ENCODE data around the gene PDHX. TPM values are rescaled to one million over a fixed set of nuclear protein-coding genes. Genes with fewer than 3 reads are reported as not detected.

PDHX gene
- total and polyA plus RNA-seq, 11 donors = 74.0 to 204 (median 127) TPM

- no peaks in the 10 kb centered on the region for H3K27me3 ChIP-seq
- intact Hi-C loops (cut with DNase I) = no loop called here
- no peak overlapping the region for H3K4me3 ChIP-seq
- H3K9me3 ChIP-seq = no peaks in the 10 kb centered on the region
- DNase-seq (no peak), ATAC-seq (no peak)
- H3K36me3 ChIP-seq = peaks cover 0 to 67% (median 37%) of the 10 kb centered on the region in 9 donors
- no peak for TF ChIP-seq POLR2A (IDR thresholded peaks at IDR 0.05)
- WGBS, 4 donors = 59 to 84% (median 68%) methylated on average over 3 of the region's 3 CpGs
- peaks cover 0 to 14% (median 2%) of the 10 kb centered on the region in 12 donors for H3K4me1 ChIP-seq
- H3K27ac ChIP-seq = no peak overlapping the region
These were observed 48.4 kb downstream of the PDHX start for GRCh38 chr11:34964610-34965331.

GRCh38 chr11:34968862-34969261 lies 52.4 kb downstream of the PDHX start:
- H3K27me3 ChIP-seq = no peaks in the 10 kb centered on the region
- peaks cover 0 to 81% (median 53%) of the 10 kb centered on the region in 9 donors for H3K36me3 ChIP-seq
- intact Hi-C loops (cut with DNase I) = no loop called here
- WGBS, 4 donors = 96 to 98% (median 97%) methylated on average over 4 of the region's 4 CpGs
- no peaks in the 10 kb centered on the region for H3K9me3 ChIP-seq
- peaks cover 0 to 6% (median 0%) of the 10 kb centered on the region in 12 donors for H3K4me1 ChIP-seq
- no peak overlapping the region for H3K27ac ChIP-seq
- DNase-seq = no peak
- H3K4me3 ChIP-seq = no peak overlapping the region
- no peak for ATAC-seq
- TF ChIP-seq CTCF (IDR thresholded peaks at IDR 0.05) (no peak), POLR2A (IDR thresholded peaks at IDR 0.05) (no peak)

DNA sequence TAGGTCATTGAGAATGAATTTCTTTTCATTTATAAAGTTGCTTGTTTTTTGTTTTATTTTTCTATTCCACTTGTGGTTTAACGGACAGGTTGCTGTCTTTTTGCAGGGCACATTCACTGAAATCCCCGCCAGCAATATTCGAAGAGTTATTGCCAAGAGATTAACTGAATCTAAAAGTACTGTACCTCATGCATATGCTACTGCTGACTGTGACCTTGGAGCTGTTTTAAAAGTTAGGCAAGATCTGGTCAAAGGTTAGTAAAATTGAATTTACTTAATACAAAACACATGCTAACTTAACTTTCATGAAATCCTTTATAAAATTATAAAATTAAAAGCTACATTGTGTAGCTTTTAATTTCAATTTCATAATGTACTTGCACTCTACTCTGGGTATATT lies 53.6 kb downstream of the PDHX start:
- Histone ChIP-seq H3K27me3 (no peaks in the 10 kb centered on the region), H3K9me3 (no peaks in the 10 kb centered on the region), H3K27ac (peak overlapping the region in 3 of 12 donors; percentile 12 to 24 (median 21)), H3K4me1 (peaks cover 0 to 6% (median 0%) of the 10 kb centered on the region in 12 donors), H3K36me3 (peaks cover 0 to 86% (median 50%) of the 10 kb centered on the region in 9 donors), H3K4me3 (no peak overlapping the region)
- 49 to 69% (median 55%) methylated on average over 3 of the region's 3 CpGs for WGBS, 4 donors
- TF ChIP-seq CTCF (IDR thresholded peaks at IDR 0.05) (no peak), POLR2A (IDR thresholded peaks at IDR 0.05) (no peak)
- ATAC-seq (peak in 1 of 4 donors; percentile 54), DNase-seq (no peak)
- intact Hi-C loops (cut with DNase I) = no loop called here

DNA sequence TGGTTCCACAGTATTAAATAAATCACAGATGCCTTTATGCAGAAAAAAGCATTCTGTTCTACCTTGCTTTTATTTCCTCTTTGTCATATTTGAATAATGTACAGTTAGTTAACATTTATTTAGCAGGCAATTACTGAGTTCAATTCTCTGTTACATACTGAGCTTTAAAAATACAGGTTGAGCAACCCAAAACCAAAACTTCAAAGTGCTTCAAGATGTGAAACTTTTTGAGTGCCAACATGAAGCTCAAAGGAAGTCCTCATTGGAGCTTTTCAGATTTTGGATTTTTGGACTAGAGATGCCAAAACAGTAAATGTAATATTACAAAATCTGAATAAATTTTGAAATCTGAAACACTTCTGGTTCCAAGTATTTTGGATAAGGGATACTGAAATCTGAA lies 54.1 kb downstream of the PDHX start:
- Histone ChIP-seq H3K9me3 (no peaks in the 10 kb centered on the region), H3K27ac (peak overlapping the region in 3 of 12 donors; percentile 12 to 24 (median 21)), H3K36me3 (peaks cover 0 to 87% (median 46%) of the 10 kb centered on the region in 9 donors), H3K4me1 (peaks cover 0 to 6% (median 0%) of the 10 kb centered on the region in 12 donors), H3K4me3 (no peak overlapping the region), H3K27me3 (no peaks in the 10 kb centered on the region)
- TF ChIP-seq POLR2A (IDR thresholded peaks at IDR 0.05) = no peak
- no peak for ATAC-seq
- intact Hi-C loops (cut with DNase I) = no loop called here
- DNase-seq = no peak

DNA sequence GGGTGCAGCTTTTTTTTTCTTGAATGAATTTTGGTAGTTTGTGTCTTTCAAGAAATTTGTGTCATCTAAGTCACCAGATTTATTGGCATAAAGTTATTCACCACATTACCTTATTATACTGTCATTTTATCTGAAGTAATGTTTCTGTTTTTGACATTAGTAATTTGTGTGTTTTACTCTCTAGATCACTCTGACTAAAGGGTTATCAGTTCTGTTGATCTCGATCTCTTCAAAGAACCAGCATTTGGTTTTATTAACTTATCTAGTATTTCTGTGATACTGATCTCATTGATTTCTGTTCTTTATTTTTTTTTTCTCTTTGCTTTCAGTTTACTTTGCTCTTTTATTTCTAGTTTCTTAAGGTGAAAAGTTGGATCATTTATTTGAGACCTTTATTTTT lies 55.5 kb downstream of the PDHX start:
- DNase-seq (no peak), ATAC-seq (no peak)
- WGBS, 4 donors = 94 to 100% (median 95%) methylated on average over 1 of the region's 1 CpG
- Histone ChIP-seq H3K9me3 (no peaks in the 10 kb centered on the region), H3K4me3 (no peak overlapping the region), H3K27me3 (no peaks in the 10 kb centered on the region), H3K4me1 (peaks cover 0 to 6% (median 0%) of the 10 kb centered on the region in 12 donors), H3K36me3 (peaks cover 0 to 93% (median 42%) of the 10 kb centered on the region in 9 donors), H3K27ac (no peak overlapping the region)
- TF ChIP-seq POLR2A (IDR thresholded peaks at IDR 0.05) (no peak), CTCF (IDR thresholded peaks at IDR 0.05) (no peak)
- intact Hi-C loops (cut with DNase I) = no loop called here

Measured in heart left ventricle (tissue), 16 donors.